Uterus (tissue), 2 donors: ENCODE results near the gene IP6K1.

Source experiments
- POLR2A ChIP-seq, 2 donors: fragments of 450-650 bp; IDR thresholded peaks; one replicate each; pipeline ENCODE4 v1.6.1; 2016; ENCODE audit warnings: antibody characterized with exemption in 2 of 2, mild to moderate bottlenecking in 1 of 2, moderate library complexity in 1 of 2
- TF ChIP-seq, protein P1 (sequence below), 4 experiments: fragments of 200-600 bp in 2 of 4; fragments of 450-650 bp in 2 of 4; sonication (generic) in 2 of 4; IDR thresholded peaks; one replicate each; pipeline ENCODE4 v1.5.1; 2016 to 2019; ENCODE audit warnings: antibody characterized with exemption in 4 of 4, mild to moderate bottlenecking in 2 of 4, moderate library complexity in 1 of 4

DNA sequence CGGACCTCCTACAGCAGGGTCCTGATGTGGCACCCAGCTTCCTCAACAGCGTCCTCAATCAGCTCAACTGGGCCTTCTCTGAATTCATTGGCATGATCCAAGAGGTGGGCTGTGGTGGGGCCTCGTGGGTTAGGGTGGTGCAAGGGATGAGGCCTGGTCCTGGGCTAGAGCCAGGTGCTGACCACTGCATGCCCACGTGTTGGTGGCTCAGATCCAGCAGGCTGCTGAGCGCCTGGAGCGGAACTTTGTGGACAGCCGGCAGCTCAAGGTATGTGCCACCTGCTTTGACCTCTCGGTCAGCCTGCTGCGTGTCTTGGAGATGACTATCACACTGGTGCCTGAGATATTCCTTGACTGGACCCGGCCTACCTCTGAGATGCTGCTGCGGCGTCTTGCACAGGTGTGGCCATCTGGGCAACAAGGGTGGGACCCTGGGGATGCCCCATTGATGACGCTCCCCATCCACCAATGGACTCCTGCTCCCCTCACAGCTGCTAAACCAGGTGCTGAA lies 70.7 kb downstream of the IP6K1 start:
- TF ChIP-seq, protein P1, sequence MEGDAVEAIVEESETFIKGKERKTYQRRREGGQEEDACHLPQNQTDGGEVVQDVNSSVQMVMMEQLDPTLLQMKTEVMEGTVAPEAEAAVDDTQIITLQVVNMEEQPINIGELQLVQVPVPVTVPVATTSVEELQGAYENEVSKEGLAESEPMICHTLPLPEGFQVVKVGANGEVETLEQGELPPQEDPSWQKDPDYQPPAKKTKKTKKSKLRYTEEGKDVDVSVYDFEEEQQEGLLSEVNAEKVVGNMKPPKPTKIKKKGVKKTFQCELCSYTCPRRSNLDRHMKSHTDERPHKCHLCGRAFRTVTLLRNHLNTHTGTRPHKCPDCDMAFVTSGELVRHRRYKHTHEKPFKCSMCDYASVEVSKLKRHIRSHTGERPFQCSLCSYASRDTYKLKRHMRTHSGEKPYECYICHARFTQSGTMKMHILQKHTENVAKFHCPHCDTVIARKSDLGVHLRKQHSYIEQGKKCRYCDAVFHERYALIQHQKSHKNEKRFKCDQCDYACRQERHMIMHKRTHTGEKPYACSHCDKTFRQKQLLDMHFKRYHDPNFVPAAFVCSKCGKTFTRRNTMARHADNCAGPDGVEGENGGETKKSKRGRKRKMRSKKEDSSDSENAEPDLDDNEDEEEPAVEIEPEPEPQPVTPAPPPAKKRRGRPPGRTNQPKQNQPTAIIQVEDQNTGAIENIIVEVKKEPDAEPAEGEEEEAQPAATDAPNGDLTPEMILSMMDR (IDR thresholded peaks at IDR 0.05), result no peak
- no peak for TF ChIP-seq POLR2A (IDR thresholded peaks at IDR 0.05)
